Kidney epithelial cell (primary cell): ENCODE data around the gene PRKAA1. TPM values are rescaled to one million over a fixed set of nuclear protein-coding genes. Genes with fewer than 3 reads are reported as not detected.

Source experiments
- DNase-seq: peaks from one replicate; pipeline ENCODE4 v3.0.0-alpha.2; 2010; ENCODE audit warnings: low read depth
- H3K27me3 ChIP-seq: 2 replicates; pipeline ENCODE4 v1.6.0; 2011; ENCODE audit warnings: low read length; ENCODE audit not compliant: control insufficient read depth, insufficient read depth
- H3K36me3 ChIP-seq: 2 replicates; pipeline ENCODE4 v1.5.1; 2011; ENCODE audit warnings: low read length; ENCODE audit not compliant: control insufficient read depth, insufficient read depth
- H3K4me3 ChIP-seq: 2 replicates; pipeline ENCODE4 v1.5.1; 2011; ENCODE audit warnings: low read depth, mild to moderate bottlenecking, control low read depth, low read length
- CTCF ChIP-seq: IDR thresholded peaks from 2 replicates; pipeline ENCODE4 v1.5.1; 2011; ENCODE audit warnings: mild to moderate bottlenecking, moderate library complexity, low read length, control low read depth, inconsistent platforms; ENCODE audit not compliant: insufficient read depth, poor library complexity, severe bottlenecking
- total RNA-seq: library from RNA; depleted of rRNA; stranded (reverse); fragments of >200 nt; gene quantifications from 2 replicates; pipeline ENCODE4 v1.2.3, GENCODE V29; 2015

PRKAA1 gene
- total RNA-seq, 1 donor from 2014 or later, result 46.6 TPM

GRCh38 chr5:40775846-40776657 lies 22.1 kb downstream of the PRKAA1 start:
- Histone ChIP-seq H3K4me3 (no peak overlapping the region), H3K27me3 (no peaks in the 10 kb centered on the region), H3K36me3 (no peaks in the 10 kb centered on the region)
- no peak for TF ChIP-seq CTCF
- DNase-seq, result no peak

GRCh38 chr5:40775085-40775845 lies 22.9 kb downstream of the PRKAA1 start:
- Histone ChIP-seq H3K36me3 (no peaks in the 10 kb centered on the region), H3K4me3 (no peak overlapping the region), H3K27me3 (no peaks in the 10 kb centered on the region)
- no peak for TF ChIP-seq CTCF
- DNase-seq, result no peak

- no peak for TF ChIP-seq CTCF
- Histone ChIP-seq H3K36me3 (no peaks in the 10 kb centered on the region), H3K4me3 (no peak overlapping the region), H3K27me3 (no peaks in the 10 kb centered on the region)
- no peak for DNase-seq
Measured at GRCh38 chr5:40774623-40775022, 23.6 kb downstream of the PRKAA1 start.

GRCh38 chr5:40770764-40771163 lies 27.4 kb downstream of the PRKAA1 start:
- no peak for TF ChIP-seq CTCF
- DNase-seq, result no peak
- Histone ChIP-seq H3K36me3 (no peaks in the 10 kb centered on the region), H3K4me3 (no peak overlapping the region), H3K27me3 (no peaks in the 10 kb centered on the region)

- Histone ChIP-seq H3K4me3 (no peak overlapping the region), H3K36me3 (no peaks in the 10 kb centered on the region), H3K27me3 (no peaks in the 10 kb centered on the region)
- no peak for TF ChIP-seq CTCF
- DNase-seq, result no peak
Measured at GRCh38 chr5:40762705-40763104, 35.5 kb downstream of the PRKAA1 start.

- DNase-seq, result no peak
- Histone ChIP-seq H3K36me3 (no peaks in the 10 kb centered on the region), H3K4me3 (no peak overlapping the region), H3K27me3 (no peaks in the 10 kb centered on the region)
- no peak for TF ChIP-seq CTCF
Measured at GRCh38 chr5:40757400-40757799, 40.8 kb downstream of the PRKAA1 start.
